ENCODE measurements around the gene PKP4. TPM values are rescaled to one million over a fixed set of nuclear protein-coding genes. Genes with fewer than 3 reads are reported as not detected.

Gene PKP4
- total RNA-seq, 1 experiment from 2014 or later = 52.0 TPM

DNA sequence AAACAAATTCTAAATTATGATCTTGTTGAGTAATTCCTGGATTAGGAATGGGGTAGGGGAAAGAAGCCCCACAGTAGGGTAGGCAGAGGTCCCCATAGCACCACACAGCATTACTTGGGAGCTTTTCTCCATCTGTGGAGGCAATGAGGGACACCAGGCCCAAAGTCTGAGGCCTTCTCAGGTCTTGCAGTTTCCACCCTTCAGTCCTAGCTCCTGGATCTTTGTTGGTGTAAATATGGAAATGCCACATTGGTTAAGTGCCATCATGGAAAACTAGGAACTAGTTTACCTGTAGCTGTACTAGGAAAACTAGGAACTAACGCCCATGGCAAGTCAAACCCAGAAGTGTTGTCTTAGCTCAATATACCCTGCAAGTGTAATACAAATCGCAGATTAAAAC, 225.1 kb downstream of the PKP4 start:
- no peak overlapping the region for H2BK12ac ChIP-seq (ENCODE audit: insufficient read length, low read depth, low read length)
- H3K27ac ChIP-seq (ENCODE audit: insufficient read length, low read depth, low read length) = no peak overlapping the region
- no peak for DNase-seq
- H3K56ac ChIP-seq (ENCODE audit: insufficient read length, low read depth, low read length) = no peak overlapping the region
- H2BK120ac ChIP-seq (ENCODE audit: low read depth, low read length, poor library complexity, severe bottlenecking) = no peak overlapping the region
- Mint-ChIP-seq H3K9me3 (no peaks in the 10 kb centered on the region), H3K36me3 (ENCODE audit: insufficient read depth in 1 of 3, low read depth in 3 of 3) (peaks cover 14 to 31% (median 31%) of the 10 kb centered on the region in 3 experiments; a peak in 6 of 7 replicates), H3K4me1 (peaks cover 5 to 6% of the 10 kb centered on the region in 2 experiments; a peak in 3 of 4 replicates), H3K27me3 (ENCODE audit: low read depth) (no peaks in the 10 kb centered on the region; the same call in 1 of the 2 replicates), H3K27ac (no peak overlapping the region), H3K4me3 (no peak overlapping the region)
- H4K91ac ChIP-seq (ENCODE audit: insufficient read length, low read depth, low read length) = no peak overlapping the region
- H3K4me1 ChIP-seq (ENCODE audit: insufficient read depth, low read length) = peaks cover 6% of the 10 kb centered on the region; the same call in 1 of the 2 replicates
- H3K14ac ChIP-seq (ENCODE audit: insufficient read depth, low read length) = no peak overlapping the region
- H3K18ac ChIP-seq (ENCODE audit: insufficient read length, low read depth, low read length) = no peak overlapping the region
- H4K5ac ChIP-seq (ENCODE audit: insufficient read length, low read depth, low read length) = no peak overlapping the region
- H2AFZ ChIP-seq (ENCODE audit: low read length) = no peak overlapping the region
- H3K79me1 ChIP-seq (ENCODE audit: insufficient read depth, low read depth, low read length, poor library complexity, severe bottlenecking) = no peaks in the 10 kb centered on the region
- no peaks in the 10 kb centered on the region for H3K23me2 ChIP-seq (ENCODE audit: insufficient read length, low read depth, low read length, poor library complexity, severe bottlenecking)
- no peaks in the 10 kb centered on the region for H4K20me1 ChIP-seq (ENCODE audit: control insufficient read depth, insufficient read depth, insufficient read length)
- no CpG with 5 or more reads among the region's 2 CpGs for WGBS (ENCODE audit: extremely low coverage, insufficient read length, low lambda C conversion rate)
- H2BK20ac ChIP-seq (ENCODE audit: low read depth, low read length, poor library complexity, severe bottlenecking) = no peak overlapping the region
- H3K9ac ChIP-seq (ENCODE audit: extremely low read depth, insufficient read length, low read length) = no peak overlapping the region
- no peak overlapping the region for H4K8ac ChIP-seq (replicated peaks; ENCODE audit: insufficient read length, low read depth, low read length)
- no peaks in the 10 kb centered on the region for H3K79me2 ChIP-seq (ENCODE audit: insufficient read depth, low read length)
- no peak overlapping the region for H3K4me2 ChIP-seq (ENCODE audit: insufficient read depth, insufficient read length, low read length)
- H3K9me3 ChIP-seq (ENCODE audit: control insufficient read depth, low read depth, low read length) = no peaks in the 10 kb centered on the region
- H2AK5ac ChIP-seq (ENCODE audit: insufficient read length, low read length) = no peak overlapping the region
- H2BK15ac ChIP-seq (ENCODE audit: low read depth, low read length) = no peak overlapping the region
- H3T11ph ChIP-seq (ENCODE audit: low read length) = no peak overlapping the region
- no peak overlapping the region for H3K4ac ChIP-seq (ENCODE audit: low read depth, low read length)
- TF ChIP-seq, protein P1, sequence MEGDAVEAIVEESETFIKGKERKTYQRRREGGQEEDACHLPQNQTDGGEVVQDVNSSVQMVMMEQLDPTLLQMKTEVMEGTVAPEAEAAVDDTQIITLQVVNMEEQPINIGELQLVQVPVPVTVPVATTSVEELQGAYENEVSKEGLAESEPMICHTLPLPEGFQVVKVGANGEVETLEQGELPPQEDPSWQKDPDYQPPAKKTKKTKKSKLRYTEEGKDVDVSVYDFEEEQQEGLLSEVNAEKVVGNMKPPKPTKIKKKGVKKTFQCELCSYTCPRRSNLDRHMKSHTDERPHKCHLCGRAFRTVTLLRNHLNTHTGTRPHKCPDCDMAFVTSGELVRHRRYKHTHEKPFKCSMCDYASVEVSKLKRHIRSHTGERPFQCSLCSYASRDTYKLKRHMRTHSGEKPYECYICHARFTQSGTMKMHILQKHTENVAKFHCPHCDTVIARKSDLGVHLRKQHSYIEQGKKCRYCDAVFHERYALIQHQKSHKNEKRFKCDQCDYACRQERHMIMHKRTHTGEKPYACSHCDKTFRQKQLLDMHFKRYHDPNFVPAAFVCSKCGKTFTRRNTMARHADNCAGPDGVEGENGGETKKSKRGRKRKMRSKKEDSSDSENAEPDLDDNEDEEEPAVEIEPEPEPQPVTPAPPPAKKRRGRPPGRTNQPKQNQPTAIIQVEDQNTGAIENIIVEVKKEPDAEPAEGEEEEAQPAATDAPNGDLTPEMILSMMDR (conservative IDR thresholded peaks at IDR 0.05) = no peak
- H3K27me3 ChIP-seq (ENCODE audit: insufficient read depth, low read length) = no peaks in the 10 kb centered on the region
- H3K23ac ChIP-seq (ENCODE audit: insufficient read length, low read depth, low read length) = no peak overlapping the region
- no peak overlapping the region for H2BK5ac ChIP-seq (ENCODE audit: insufficient read length, low read length)
